ENCODE results near the gene CAPN7.

DNA sequence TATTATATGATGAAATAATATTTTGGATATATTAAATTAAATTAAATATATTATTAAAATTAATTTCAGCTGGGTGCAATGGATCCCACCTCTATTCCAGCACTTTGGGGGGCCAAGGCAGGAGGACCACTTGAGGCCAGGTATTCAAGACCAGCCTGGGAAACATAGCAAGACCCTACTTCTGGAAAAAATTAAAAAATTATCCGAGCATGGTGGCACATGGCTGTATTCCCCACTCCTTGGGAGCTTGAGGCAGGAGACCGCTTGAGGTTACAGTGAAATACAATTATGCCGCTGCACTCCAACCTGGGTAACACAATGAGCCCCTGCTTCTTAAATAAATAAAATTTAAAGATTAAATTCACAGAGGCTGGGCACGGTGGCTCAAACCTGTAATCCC, 65.0 kb downstream of the CAPN7 start:
- no peak for TF ChIP-seq POLR2A (IDR thresholded peaks at IDR 0.05)
- TF ChIP-seq CTCF (IDR thresholded peaks at IDR 0.05), result no peak
